ENCODE data around the gene RUNX2.

DNA sequence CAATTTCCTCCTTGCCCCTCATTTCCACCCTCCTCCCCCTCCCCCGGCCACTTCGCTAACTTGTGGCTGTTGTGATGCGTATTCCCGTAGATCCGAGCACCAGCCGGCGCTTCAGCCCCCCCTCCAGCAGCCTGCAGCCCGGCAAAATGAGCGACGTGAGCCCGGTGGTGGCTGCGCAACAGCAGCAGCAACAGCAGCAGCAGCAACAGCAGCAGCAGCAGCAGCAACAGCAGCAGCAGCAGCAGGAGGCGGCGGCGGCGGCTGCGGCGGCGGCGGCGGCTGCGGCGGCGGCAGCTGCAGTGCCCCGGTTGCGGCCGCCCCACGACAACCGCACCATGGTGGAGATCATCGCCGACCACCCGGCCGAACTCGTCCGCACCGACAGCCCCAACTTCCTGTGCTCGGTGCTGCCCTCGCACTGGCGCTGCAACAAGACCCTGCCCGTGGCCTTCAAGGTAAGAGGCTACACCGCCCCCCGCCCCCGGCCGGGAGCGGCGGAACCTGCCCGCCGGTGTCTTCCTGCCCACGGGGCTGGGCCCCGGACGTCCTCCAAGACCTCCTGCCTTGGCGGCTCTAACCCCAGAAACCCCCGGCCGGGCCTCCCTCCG lies 94.5 kb downstream of the RUNX2 start:
- TF ChIP-seq, protein P1, sequence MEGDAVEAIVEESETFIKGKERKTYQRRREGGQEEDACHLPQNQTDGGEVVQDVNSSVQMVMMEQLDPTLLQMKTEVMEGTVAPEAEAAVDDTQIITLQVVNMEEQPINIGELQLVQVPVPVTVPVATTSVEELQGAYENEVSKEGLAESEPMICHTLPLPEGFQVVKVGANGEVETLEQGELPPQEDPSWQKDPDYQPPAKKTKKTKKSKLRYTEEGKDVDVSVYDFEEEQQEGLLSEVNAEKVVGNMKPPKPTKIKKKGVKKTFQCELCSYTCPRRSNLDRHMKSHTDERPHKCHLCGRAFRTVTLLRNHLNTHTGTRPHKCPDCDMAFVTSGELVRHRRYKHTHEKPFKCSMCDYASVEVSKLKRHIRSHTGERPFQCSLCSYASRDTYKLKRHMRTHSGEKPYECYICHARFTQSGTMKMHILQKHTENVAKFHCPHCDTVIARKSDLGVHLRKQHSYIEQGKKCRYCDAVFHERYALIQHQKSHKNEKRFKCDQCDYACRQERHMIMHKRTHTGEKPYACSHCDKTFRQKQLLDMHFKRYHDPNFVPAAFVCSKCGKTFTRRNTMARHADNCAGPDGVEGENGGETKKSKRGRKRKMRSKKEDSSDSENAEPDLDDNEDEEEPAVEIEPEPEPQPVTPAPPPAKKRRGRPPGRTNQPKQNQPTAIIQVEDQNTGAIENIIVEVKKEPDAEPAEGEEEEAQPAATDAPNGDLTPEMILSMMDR (IDR thresholded peaks at IDR 0.05) = no peak
- TF ChIP-seq POLR2AphosphoS5 (IDR thresholded peaks at IDR 0.05; ENCODE audit: low read depth, low read length) = no peak
